Right lobe of liver (tissue), 6 donors: Measurements from ENCODE around the gene CARS1. TPM values are rescaled to one million over a fixed set of nuclear protein-coding genes. Genes with fewer than 3 reads are reported as not detected.

Experiments
- ATAC-seq, 4 donors: fragments of 200-7000 bp; cut with Tn5 transposase; one replicate each; pipeline ENCODE4 v1.9.1; 2020; ENCODE audit warnings: mild to moderate bottlenecking in 4 of 4, moderate library complexity in 4 of 4
- DNase-seq, 3 donors: peaks; one replicate each; pipeline ENCODE4 v3.0.0-alpha.2; 2020
- H3K27ac ChIP-seq, 3 donors: fragments of 200-600 bp; one replicate each; pipeline ENCODE4 v1.8.0; 2022
- H3K27me3 ChIP-seq, 2 donors: fragments of 200-600 bp; one replicate each; pipeline ENCODE4 v1.8.0; 2022
- H3K36me3 ChIP-seq, 4 donors: fragments of 200-600 bp; sonication (generic) in 1 of 4; one replicate each; pipeline versions ENCODE4 v1.5.1 to v1.8.0; 2017 to 2022; ENCODE audit warnings: control low read depth in 1 of 4
- H3K4me1 ChIP-seq, 4 donors: fragments of 200-600 bp; sonication (generic) in 1 of 4; one replicate each; pipeline versions ENCODE4 v1.5.1 to v1.8.0; 2017 to 2022; ENCODE audit warnings: control low read depth in 1 of 4
- H3K4me3 ChIP-seq, 3 donors: fragments of 200-600 bp; one replicate each; pipeline ENCODE4 v1.8.0; 2022
- H3K9me3 ChIP-seq, 4 donors: fragments of 200-600 bp; sonication (generic) in 1 of 4; one replicate each; pipeline versions ENCODE4 v1.5.1 to v1.8.0; 2017 to 2022; ENCODE audit warnings: control low read depth in 1 of 4
- CTCF ChIP-seq, 4 donors: fragments of 200-600 bp in 3 of 4; fragments of 450-650 bp in 1 of 4; IDR thresholded peaks; one replicate each; pipeline versions ENCODE4 v1.5.1 to v1.8.0; 2016 to 2022; ENCODE audit warnings: antibody characterized with exemption in 4 of 4, mild to moderate bottlenecking in 2 of 4
- POLR2A ChIP-seq: fragments of 450-650 bp; IDR thresholded peaks from one replicate; pipeline ENCODE4 v1.6.1; 2017; ENCODE audit warnings: antibody characterized with exemption, mild to moderate bottlenecking
- WGBS: methylation state at CpG from one replicate; pipeline ENCODE4 v1.1.6; 2018; ENCODE audit warnings: low coverage, low lambda C conversion rate; ENCODE audit not compliant: insufficient coverage; ENCODE audit errors: missing lambda C conversion rate; 5-methylcytosine and 5-hydroxymethylcytosine counted together
- intact Hi-C, 2 donors: fragments of 100-400 bp; cut with DNase I; formaldehyde crosslinking; loops; one replicate each; pipeline versions ENCODE4 v1.11.2 to v1.14.1; 2022
- total RNA-seq, 6 experiments: library from RNA; depleted of rRNA in 2 of 6; stranded (reverse); fragments of >200 nt in 2 of 6; fragmentation: NEBNext Ultra II Directional in 3 of 6; extraction: Animal tissue kit (Norgen Biotek cat#: 25700) in 3 of 6; gene quantifications; one replicate each; pipeline versions ENCODE4 v1.1.0 to v1.2.4, GENCODE V29; 2016 to 2023
- donor health status: DM: no; HTN: yes; CAD: no.
- donor health status: DM: no; HTN: no; CAD: no.
- donor health status: DM: no; HTN: no; CAD: no.
- donor health status: DM: no; HTN: yes; CAD: no.
- donor health status: DM: no; HTN: yes; CAD: no.

CARS1 gene
- total RNA-seq, 6 experiments from 2014 or later = 17.3 to 44.7 (median 22.7) TPM

- H3K27ac ChIP-seq = peak within 1 kb of the TSS; percentile 82 to 93 (median 82)
- whole genome bisulfite sequencing = under 1% methylated on average over 36 of the region's 77 CpGs
These were observed 64.8 kb downstream of the CARS1 start, which contains the start of gene NAP1L4 for GRCh38 chr11:2992234-2992996. TSS of gene NAP1L4 (minus strand) at chr11:2992329. CDS start at chr11:2979220, 13,109 bp downstream.

GRCh38 chr11:2991452-2992233 lies 65.6 kb downstream of the CARS1 start:
- H3K9me3 ChIP-seq = no peaks in the 10 kb centered on the region
- peak overlapping the region; percentile 82 to 93 (median 82) for H3K27ac ChIP-seq
- no peaks in the 10 kb centered on the region for H3K36me3 ChIP-seq
- intact Hi-C loops = no loop called here
- TF ChIP-seq POLR2A (no peak), CTCF (IDR thresholded peaks at IDR 0.05) (no peak)
- WGBS = 0% methylated on average over 17 of the region's 79 CpGs
- DNase-seq (no peak), ATAC-seq (peak; percentile 37 to 70 (median 54))
- peak overlapping the region; percentile 66 to 93 (median 91) for H3K4me3 ChIP-seq
- H3K27me3 ChIP-seq = no peaks in the 10 kb centered on the region
- H3K4me1 ChIP-seq = peaks cover 0 to 37% (median 17%) of the 10 kb centered on the region in 4 donors

More at GRCh38 chr11:2992234-2992996, 64.8 kb downstream of the CARS1 start, which contains the start of gene NAP1L4:
- TF ChIP-seq POLR2A (peak; percentile 68), CTCF (IDR thresholded peaks at IDR 0.05) (no peak)
- Histone ChIP-seq H3K9me3 (no peaks in the 10 kb centered on the region), H3K4me1 (peaks cover 0 to 37% (median 17%) of the 10 kb centered on the region in 4 donors), H3K27me3 (no peaks in the 10 kb centered on the region), H3K36me3 (no peaks in the 10 kb centered on the region), H3K4me3 (peak within 1 kb of the TSS; percentile 66 to 93 (median 91))
- peak; percentile 98 to 99 (median 99) for DNase-seq
- peak; percentile 89 to 95 (median 94) for ATAC-seq
- intact Hi-C loops = no loop called here

- H3K27ac ChIP-seq = peak overlapping the region; percentile 82 to 93 (median 82)
- H3K4me3 ChIP-seq = peak overlapping the region; percentile 66 to 93 (median 91)
- no peaks in the 10 kb centered on the region for H3K36me3 ChIP-seq
- intact Hi-C loops = no loop called here
- TF ChIP-seq POLR2A = no peak
- TF ChIP-seq CTCF (IDR thresholded peaks at IDR 0.05) = no peak
- peak; percentile 21 to 45 (median 26) for ATAC-seq
- under 1% methylated on average over 17 of the region's 17 CpGs for WGBS
- no peak for DNase-seq
- no peaks in the 10 kb centered on the region for H3K27me3 ChIP-seq
- no peaks in the 10 kb centered on the region for H3K9me3 ChIP-seq
- H3K4me1 ChIP-seq = peaks cover 0 to 43% (median 20%) of the 10 kb centered on the region in 4 donors
These were observed 66.4 kb downstream of the CARS1 start for GRCh38 chr11:2990617-2991451.

- WGBS = 7% methylated on average over 3 of the region's 3 CpGs
These were observed 67.7 kb downstream of the CARS1 start for GRCh38 chr11:2989551-2989950.

More at GRCh38 chr11:2989551-2989950, 67.7 kb downstream of the CARS1 start:
- Histone ChIP-seq H3K9me3 (no peaks in the 10 kb centered on the region), H3K36me3 (no peaks in the 10 kb centered on the region), H3K27ac (peak overlapping the region in 2 of 3 donors; percentile 29 to 36), H3K4me1 (peaks cover 0 to 50% (median 22%) of the 10 kb centered on the region in 4 donors), H3K27me3 (no peaks in the 10 kb centered on the region), H3K4me3 (peak overlapping the region in 1 of 3 donors; percentile 11)
- intact Hi-C loops = no loop called here
- DNase-seq (no peak), ATAC-seq (no peak)
- TF ChIP-seq CTCF (IDR thresholded peaks at IDR 0.05) (no peak), POLR2A (no peak)
